ENCODE data around the gene RHOD. TPM values are rescaled to one million over a fixed set of nuclear protein-coding genes. Genes with fewer than 3 reads are reported as not detected.
A peak's percentile ranks its signal among the peaks of the same experiment; 100 is the strongest.

The RHOD gene
- total and polyA plus RNA-seq, 2 of the 8 experiments (the other 6 are each of a cell fraction or from before 2014, with no cell fraction given) = 12.1 to 17.6 TPM

DNA sequence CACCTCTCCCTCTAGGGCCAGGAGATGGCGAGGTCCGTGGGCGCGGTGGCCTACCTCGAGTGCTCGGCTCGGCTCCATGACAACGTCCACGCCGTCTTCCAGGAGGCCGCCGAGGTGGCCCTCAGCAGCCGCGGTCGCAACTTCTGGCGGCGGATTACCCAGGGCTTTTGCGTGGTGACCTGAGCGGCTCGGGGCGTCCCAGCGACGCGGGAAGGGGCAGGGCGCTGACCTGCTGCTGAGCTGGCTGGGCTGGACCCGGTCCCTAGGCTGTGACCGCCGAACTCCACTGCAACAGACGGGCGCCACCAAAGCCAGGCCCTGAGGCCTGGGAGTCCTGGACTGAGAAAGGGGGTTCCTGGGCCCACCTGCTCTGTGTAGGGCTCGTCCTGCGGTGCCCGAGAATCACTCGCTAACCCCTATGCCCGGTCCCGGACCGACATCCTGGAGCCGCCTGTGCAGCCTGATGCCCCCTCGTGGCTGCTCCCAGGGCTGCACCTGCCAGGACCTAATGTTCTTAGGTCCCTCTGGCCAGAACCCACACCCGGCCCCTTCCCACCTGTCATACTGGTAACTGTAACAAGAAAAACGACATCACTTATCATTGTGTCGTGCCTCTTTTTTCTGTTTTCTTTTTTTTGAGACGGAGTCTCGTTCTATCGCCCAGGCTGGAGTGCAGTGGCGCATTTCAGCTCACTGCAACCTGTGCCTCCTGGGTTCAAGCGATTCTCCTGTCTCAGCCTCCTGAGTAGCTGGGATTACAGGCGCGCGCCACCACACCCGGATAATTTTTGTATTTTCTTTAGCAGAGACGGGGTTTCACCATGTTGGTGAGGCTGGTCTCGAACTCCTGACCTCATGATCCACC lies 15.0 kb downstream of the RHOD start (continued):
- TF ChIP-seq, protein P1, sequence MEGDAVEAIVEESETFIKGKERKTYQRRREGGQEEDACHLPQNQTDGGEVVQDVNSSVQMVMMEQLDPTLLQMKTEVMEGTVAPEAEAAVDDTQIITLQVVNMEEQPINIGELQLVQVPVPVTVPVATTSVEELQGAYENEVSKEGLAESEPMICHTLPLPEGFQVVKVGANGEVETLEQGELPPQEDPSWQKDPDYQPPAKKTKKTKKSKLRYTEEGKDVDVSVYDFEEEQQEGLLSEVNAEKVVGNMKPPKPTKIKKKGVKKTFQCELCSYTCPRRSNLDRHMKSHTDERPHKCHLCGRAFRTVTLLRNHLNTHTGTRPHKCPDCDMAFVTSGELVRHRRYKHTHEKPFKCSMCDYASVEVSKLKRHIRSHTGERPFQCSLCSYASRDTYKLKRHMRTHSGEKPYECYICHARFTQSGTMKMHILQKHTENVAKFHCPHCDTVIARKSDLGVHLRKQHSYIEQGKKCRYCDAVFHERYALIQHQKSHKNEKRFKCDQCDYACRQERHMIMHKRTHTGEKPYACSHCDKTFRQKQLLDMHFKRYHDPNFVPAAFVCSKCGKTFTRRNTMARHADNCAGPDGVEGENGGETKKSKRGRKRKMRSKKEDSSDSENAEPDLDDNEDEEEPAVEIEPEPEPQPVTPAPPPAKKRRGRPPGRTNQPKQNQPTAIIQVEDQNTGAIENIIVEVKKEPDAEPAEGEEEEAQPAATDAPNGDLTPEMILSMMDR (IDR thresholded peaks at IDR 0.05; ENCODE audit: control extremely low read depth in 1 of 3, insufficient read depth in 1 of 3, low read depth in 1 of 3, low read length in 3 of 3) = peak; percentile 90 to 97 (median 94)
- TF ChIP-seq TCF12 (IDR thresholded peaks at IDR 0.05; ENCODE audit: low read depth, low read length) (0 out of 2 replicates have a peak, but pooled peaks have one; percentile 25), RBBP5 (IDR thresholded peaks at IDR 0.05; ENCODE audit: borderline replicate concordance, low read depth, low read length) (no peak), JUND (IDR thresholded peaks at IDR 0.05; ENCODE audit: low read length) (no peak), TBP (IDR thresholded peaks at IDR 0.05; ENCODE audit: low read depth, low read length) (peak; percentile 21; the same call in 1 of the 2 replicates), GABPA (IDR thresholded peaks at IDR 0.05; ENCODE audit: borderline replicate concordance, insufficient read depth, low read length) (peak; percentile 35; the same call in 1 of the 2 replicates)
- TF ChIP-seq, protein P2, sequence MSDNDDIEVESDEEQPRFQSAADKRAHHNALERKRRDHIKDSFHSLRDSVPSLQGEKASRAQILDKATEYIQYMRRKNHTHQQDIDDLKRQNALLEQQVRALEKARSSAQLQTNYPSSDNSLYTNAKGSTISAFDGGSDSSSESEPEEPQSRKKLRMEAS (IDR thresholded peaks at IDR 0.05) = peak; percentile 49
- TF ChIP-seq, protein P3, sequence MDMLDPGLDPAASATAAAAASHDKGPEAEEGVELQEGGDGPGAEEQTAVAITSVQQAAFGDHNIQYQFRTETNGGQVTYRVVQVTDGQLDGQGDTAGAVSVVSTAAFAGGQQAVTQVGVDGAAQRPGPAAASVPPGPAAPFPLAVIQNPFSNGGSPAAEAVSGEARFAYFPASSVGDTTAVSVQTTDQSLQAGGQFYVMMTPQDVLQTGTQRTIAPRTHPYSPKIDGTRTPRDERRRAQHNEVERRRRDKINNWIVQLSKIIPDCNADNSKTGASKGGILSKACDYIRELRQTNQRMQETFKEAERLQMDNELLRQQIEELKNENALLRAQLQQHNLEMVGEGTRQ (IDR thresholded peaks at IDR 0.05; ENCODE audit: low read length) = no peak

Data from H1 (cell line).